OCI-M2 (cell line): Measurements from ENCODE around the gene DNAJC7.

ENCODE experiments used
- DNase-seq: peaks from one replicate; lab custom pipeline; 2025; ENCODE audit not compliant: unreplicated experiment; lab: John Stamatoyannopoulos, UW

The DNAJC7 gene

GRCh38 chr17:42016941-42017865 is at the start of gene DNAJC7:
TSS of gene DNAJC7 (minus strand) at chr17:42017439. CDS start at chr17:42017416, 23 bp downstream.
- DNase-seq = peak; percentile 51

GRCh38 chr17:42065201-42065600 is 48.0 kb upstream of the DNAJC7 start:
- no peak for DNase-seq

- DNase-seq = no peak
Observed at GRCh38 chr17:42062681-42063080, 45.4 kb upstream of the DNAJC7 start.

- DNase-seq = no peak
Observed at GRCh38 chr17:42061646-42062487, 44.6 kb upstream of the DNAJC7 start.

- no peak for DNase-seq
Observed at GRCh38 chr17:42060231-42060630, 43.0 kb upstream of the DNAJC7 start.

- no peak for DNase-seq
Observed at GRCh38 chr17:42059815-42060214, 42.6 kb upstream of the DNAJC7 start.

GRCh38 chr17:42058063-42058462 is 40.8 kb upstream of the DNAJC7 start:
- DNase-seq = no peak

- no peak for DNase-seq
Observed at GRCh38 chr17:42056635-42057034, 39.4 kb upstream of the DNAJC7 start.

GRCh38 chr17:42055496-42055895 is 38.3 kb upstream of the DNAJC7 start:
- DNase-seq = no peak

GRCh38 chr17:42055027-42055426 is 37.8 kb upstream of the DNAJC7 start:
- no peak for DNase-seq

- DNase-seq = no peak
Observed at GRCh38 chr17:42053731-42054500, 36.7 kb upstream of the DNAJC7 start.

- no peak for DNase-seq
Observed at GRCh38 chr17:42052346-42052877, 35.2 kb upstream of the DNAJC7 start.

- no peak for DNase-seq
Observed at GRCh38 chr17:42051645-42052044, 34.4 kb upstream of the DNAJC7 start.

- no peak for DNase-seq
Observed at GRCh38 chr17:42051013-42051400, 33.8 kb upstream of the DNAJC7 start.

- no peak for DNase-seq
Observed at GRCh38 chr17:42050393-42051012, 33.3 kb upstream of the DNAJC7 start, which contains the start of gene C17orf113. TSS of gene C17orf113 (minus strand) at chr17:42050601. CDS start at chr17:42043376, 7,225 bp downstream.

GRCh38 chr17:42049834-42050392 is 32.7 kb upstream of the DNAJC7 start:
- no peak for DNase-seq

GRCh38 chr17:42047343-42047742 is 30.1 kb upstream of the DNAJC7 start:
- no peak for DNase-seq

GRCh38 chr17:42045719-42046118 is 28.5 kb upstream of the DNAJC7 start:
- DNase-seq = no peak

- DNase-seq = no peak
Observed at GRCh38 chr17:42042598-42043319, 25.5 kb upstream of the DNAJC7 start.
